MV-4-11 (cell line): ENCODE measurements around the gene ONECUT1.
"Not testable (repeated sequence)": the region's sequence is repeated elsewhere in the genome, so short reads cannot be mapped to it uniquely, and the experiment has no call there.

Experiments
- DNase-seq: peaks from one replicate; lab custom pipeline; 2025; lab: John Stamatoyannopoulos, UW

ONECUT1 gene

GRCh38 chr15:52790169-52790708 lies at the start of gene ONECUT1:
TSS of gene ONECUT1 (minus strand) at chr15:52790336. CDS start at chr15:52789884, 452 bp downstream.
- DNase-seq: peak; percentile 5

DNA sequence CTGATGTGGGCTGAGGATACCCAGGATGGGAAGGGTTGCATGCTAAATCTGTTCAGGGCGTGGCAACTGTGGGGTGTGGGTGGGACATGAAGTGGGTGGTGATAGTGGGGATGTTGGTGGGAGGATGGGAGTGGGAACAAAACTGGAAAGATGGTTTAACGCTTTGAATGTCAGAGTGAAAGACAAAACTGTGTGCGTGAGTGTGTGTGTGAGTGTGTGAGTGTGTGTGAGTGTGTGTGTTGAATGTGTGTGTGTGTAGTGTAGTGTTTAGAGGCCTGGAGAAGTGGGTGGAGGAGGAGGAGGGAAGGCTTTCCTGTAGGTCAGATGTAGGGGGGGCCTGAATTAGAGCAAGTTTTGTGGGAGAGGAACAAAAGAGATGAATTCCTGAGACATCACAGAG lies 44.2 kb upstream of the ONECUT1 start:
- no peak for DNase-seq

- not testable (repeated sequence) for DNase-seq
Observed at GRCh38 chr15:52824169-52824942, 34.2 kb upstream of the ONECUT1 start.

DNA sequence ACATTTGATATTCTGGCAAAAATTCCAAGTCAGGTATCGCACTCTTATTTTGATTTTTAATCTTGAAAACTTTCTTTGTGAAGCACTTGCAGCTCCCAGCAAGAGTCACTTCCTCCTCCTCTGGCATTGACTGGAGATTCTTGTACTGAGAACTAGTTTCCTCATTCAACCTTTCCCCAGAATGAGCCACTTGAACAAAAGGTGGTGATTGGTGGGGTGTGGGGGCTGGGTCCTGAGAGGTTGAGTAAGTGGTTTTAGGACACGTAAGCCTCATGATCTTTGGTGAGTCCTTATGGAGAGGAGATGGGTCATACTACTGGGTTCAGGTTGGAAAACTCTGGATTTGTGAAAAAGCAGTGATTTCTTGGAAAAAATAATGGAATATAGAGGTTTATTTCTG lies 32.3 kb upstream of the ONECUT1 start:
- DNase-seq: no peak

DNA sequence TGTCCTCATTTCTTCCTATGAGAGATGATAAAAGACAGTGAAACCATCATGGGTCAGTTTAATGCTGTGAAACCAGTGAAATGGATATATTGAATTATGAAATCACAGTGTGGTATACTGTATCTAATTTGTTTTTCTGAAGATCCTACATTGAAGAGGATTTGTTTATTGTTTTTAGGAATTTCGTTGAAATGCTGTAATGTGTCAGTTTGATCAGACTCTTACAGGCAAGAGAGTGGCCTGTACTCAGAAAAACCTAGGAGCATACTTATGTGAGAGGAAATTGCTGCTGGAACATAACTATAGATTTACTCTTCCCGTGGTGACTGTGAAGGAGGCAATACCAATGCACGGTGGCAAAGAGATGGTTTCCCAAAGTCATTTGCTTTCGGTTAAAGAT lies 29.1 kb upstream of the ONECUT1 start:
- DNase-seq: no peak

DNA sequence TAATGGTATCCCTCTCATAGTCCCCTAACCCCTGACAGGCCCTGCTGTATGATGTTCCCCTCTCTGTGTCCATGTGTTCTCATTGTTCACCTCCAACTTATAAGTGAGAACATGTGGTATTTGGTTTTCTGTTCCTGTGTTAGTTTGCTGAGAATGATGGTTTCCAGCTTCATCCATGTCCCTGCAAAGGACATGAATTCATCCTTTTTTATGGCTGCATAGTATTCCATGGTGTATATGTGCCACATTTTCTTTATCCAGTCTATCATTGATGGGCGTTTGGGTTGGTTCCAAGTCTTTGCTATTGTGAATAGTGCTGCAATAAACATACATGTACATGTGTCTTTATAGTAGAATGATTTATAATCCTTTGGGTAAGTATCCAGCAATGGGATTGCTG lies 25.8 kb upstream of the ONECUT1 start:
- DNase-seq: not testable (repeated sequence)

GRCh38 chr15:52808996-52809395 lies 18.9 kb upstream of the ONECUT1 start:
- DNase-seq: no peak

DNA sequence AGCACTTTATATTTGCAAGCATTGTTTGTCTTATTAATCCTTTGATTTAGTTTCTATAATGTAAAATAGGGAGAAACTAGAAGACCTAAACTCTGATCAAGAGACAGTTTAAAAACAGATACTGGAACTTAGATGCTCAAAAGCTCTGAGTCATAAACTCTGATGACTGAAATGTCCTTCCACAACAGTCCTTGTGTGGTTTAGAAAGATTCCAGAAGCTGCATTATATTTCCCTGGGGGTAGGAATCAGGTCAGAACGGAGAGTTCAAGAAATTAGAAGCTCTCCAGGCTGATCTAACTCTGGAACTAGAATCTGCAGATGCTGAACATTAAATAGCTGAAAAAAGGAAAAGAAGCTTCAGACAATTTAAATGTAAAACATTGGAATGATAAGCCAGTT lies 18.3 kb upstream of the ONECUT1 start:
- no peak for DNase-seq

- no peak for DNase-seq
Observed at GRCh38 chr15:52806284-52806655, 16.1 kb upstream of the ONECUT1 start.

DNA sequence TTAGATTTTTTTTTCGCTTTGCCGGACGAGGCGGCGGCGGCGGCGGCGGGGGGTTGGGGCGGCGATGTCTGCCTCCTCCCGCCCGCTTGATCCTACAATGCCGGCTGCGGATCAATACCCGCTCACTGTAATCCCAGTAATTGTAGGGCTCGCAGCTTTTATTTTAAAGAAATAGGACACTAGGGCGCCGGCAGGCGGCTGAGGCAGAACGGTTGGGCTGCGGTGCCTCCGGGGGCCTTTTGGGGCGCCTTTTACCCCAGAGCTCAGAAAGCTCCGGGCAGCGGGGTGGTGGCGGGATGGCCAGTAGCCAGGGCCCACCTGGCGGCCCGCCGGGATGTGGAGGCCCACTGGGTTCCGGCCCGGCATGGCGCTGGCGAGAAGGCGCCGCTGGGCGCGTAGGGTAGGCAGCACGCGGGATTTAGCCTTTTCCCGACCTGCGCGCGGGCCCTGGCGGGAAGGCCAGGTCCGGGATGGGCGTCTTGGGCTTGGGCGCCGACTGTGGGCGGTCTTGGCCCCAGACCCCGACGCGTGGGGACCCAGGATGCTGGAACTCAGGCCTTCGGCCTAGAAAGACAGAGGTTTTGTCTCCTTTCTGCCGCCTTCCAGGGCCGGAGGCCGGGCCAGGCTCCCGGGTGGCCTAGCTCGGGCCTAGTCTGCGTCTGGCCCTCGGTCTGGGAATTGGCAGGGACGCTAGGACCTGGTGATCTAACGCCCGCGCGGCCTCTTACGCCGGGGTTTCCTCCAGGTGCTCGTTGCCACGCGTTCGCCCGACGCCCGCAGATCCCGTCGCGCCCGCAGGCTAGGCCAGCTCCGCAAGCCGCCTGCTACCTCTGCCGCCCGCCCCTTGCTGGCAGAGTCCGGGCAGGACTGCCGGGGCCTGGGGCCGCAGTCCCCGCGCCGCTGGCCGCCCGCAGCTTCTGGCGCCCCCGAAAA lies 15.5 kb upstream of the ONECUT1 start:
- DNase-seq: no peak

DNA sequence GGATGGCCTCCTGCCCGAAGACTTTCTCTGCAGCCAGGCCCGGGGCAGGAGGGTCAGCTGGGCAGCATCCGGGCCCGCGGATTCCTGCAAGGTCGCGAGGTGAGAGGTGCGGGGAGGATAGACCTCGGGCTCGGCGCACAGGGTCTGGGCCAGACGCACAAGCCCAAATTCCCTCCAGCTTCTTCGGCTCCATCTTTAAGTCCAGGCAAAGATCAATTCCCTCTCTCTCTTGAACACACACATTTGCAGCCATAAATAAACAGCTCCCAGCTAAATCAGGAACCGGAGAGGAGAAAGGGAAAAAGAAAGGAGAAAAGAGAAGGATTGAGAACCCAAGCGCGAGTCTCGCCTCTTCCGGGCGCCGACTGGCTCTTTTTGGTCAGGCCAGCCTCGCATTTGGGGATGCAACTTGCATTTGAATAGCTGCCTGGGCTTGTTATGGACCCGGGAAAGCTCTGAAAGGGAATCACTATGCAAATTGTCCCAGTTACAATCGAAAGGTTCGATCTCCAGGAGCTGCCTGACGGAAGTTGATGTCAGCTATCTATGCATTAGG lies 14.5 kb upstream of the ONECUT1 start:
- DNase-seq: no peak

DNA sequence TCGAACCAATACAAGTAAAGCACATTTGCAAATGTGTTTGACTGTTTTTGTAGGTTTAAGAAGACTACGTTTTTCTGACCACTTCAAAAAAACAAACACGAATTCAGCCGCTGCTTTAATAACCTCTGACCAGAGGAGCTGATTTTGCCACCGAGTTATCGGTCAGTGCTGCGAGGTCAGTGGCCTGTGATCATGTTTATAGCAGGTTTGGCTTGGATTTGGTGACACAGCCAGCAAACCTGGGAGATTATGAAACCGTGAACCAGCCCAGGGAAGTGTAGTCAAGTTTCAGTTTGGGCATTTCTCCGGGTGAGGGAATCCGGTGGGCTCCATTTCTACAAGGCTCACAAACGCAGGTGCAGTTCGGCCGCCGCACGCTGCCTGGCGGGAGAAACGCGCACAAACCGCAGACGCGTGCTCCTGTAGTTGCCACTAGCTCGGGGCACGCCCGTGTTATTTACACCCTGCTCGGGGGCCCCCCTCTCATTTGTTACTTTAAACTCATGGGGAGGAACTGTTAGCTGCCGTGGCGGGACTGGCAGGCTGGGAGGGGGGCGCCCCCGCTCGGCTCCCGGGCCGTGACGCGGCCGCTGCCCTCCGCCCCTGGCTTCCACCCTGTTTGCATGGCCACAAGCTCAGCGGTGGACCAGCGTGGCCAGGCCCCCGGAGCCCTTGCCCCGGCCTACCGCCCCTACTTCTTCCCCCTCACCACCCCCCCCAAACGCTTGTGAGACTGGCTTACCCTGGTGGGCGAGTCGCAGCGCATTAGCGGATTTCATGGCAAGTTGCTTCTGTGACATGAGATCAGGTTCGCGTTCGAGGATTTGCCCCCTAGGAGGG lies 13.6 kb upstream of the ONECUT1 start:
- no peak for DNase-seq

GRCh38 chr15:52803108-52803466 lies 13.0 kb upstream of the ONECUT1 start:
- DNase-seq: no peak

DNA sequence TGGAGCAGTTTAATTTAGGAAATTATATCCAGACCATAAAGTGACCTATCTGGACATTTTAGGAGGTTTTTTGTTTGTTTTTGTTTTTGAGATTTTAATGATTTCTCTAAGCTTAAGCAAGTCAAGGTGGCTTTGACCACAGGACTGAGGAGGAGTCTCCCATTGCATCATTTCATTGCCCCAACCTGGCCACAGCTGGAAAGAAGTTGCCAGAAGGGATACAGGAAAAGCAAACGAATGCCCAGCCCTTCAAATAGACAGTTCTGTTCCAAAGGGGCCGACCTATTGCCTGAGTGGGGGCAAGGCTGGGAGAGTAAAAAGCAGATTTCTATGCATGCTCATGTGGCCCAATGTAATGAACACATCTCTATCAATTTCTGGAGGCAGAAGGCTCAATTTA lies 12.0 kb upstream of the ONECUT1 start:
- DNase-seq: no peak

GRCh38 chr15:52801748-52802085 lies 11.6 kb upstream of the ONECUT1 start:
- DNase-seq: no peak

GRCh38 chr15:52800828-52801747 lies 11.0 kb upstream of the ONECUT1 start:
- DNase-seq: no peak

DNA sequence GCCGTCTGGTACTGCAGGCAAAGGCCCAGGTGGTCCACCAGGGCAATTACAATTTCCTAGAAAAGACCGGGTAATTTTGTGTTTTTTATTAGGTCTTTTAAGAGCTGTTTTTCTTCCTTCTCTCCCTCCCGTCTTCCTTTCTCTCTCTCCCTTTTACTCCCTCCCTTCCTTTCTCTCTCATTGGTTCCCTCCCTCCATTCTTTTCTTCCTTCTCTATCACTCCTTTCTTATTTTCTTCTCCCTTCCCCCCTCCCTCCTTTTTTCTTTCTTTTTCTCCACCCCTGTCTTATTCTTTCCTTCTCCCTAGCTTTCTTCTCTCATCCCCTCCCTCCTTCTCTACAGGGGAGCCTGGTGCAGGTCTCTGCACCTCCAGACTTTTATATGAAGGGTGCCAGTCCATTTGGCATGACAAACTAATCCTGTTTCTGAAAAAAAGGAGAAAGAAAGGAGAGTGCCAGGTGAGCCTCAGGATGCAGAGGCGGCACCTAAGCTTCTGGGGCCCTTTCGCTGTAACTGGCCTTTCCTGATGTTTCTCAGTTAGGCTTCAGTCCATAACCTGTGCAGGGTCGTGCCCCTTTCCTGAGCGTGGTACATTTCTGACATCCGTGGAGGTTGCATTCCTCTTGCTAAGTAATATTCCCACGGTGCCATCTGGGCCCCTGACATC lies 9.1 kb upstream of the ONECUT1 start:
- no peak for DNase-seq

DNA sequence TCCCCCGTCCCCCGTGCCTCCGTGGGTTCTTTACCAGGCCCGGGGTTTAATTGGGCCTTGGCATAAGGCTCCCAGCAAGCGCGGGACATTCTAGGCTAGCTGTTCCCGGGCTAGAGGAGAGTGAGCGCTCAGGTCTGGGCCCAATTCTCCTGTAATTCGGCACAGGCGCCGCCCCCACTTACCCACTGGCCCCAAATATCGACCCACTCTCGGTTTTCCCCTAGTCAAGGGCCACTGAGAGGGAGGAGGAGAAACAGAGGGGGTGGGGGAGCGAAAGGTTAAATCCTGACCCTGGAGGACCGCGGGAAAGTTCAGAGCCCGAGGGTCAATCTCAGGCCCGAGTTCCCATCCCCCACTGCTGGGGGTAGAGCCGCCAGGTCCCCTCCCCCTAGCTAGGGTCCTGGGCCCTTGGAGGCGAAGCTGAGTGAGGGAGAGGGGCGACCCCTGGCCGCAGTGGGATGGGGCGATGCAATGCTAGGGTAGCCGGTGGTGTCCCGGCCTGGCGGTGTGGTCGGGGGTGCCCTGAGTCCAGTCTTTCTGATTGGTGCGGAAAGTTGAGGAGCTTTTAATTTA lies 8.5 kb upstream of the ONECUT1 start:
- no peak for DNase-seq

DNA sequence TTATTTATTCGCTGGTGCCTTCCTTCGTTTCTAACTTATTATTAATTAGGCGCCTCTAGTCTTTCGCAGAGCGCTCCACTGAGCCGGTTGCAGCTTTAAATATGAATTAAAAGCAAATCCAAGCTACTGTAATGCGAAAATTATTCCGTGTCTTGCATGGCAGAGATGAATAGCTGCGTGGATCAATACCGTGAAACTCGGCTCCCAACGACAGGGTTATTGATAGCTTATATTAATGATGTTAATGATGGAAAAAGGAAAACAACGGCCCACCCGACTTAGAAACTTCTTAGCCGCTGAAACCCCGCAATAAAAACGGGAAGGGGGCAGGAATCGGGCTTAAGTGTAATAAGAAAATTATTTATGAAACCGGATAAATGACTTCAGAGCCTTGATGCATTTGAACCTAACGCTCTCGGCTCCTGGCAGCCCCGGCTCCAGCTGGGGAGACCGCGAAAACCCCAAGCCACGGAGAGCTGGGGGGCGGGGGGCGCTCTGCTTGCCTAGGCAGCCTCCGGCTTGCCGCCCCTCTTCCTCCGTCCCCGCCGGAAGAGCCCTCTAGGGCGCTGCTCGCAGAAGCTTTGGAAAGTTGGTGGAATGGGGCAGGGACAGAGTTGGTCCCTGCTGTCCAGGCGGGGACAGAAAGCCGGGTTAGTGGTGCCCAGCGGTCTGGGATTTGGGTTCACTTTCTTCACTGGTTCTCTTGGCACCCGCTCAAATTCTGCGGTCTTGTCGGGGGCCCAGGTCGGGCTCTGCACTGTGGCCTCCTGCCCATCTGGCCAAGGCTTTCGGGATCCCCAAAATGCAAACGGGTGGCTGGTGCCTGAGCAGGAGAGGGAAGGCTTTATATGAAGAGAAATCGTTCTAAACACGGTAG lies 7.7 kb upstream of the ONECUT1 start:
- DNase-seq: no peak
